ENCODE measurements around the gene VEZF1.

DNA sequence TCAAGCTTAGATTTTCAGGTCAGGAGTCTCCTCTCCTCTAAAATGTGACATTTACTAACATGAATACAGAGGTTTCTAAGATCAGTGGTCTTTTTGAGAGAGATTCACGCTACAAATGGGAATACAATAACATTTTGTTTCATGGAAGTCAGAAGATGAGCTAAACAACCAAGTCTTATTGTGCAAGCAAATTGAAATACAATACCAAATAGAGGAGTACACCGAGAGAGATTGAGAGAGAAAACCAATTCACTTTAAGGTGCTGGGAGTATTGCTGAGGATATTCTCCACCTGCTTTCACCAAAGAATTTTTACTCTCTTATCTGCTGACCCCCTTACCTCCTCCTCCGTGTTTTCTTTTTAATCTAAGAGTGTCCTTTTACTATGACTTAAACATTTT is 11.5 kb downstream of the VEZF1 start:
- TF ChIP-seq, protein P1, sequence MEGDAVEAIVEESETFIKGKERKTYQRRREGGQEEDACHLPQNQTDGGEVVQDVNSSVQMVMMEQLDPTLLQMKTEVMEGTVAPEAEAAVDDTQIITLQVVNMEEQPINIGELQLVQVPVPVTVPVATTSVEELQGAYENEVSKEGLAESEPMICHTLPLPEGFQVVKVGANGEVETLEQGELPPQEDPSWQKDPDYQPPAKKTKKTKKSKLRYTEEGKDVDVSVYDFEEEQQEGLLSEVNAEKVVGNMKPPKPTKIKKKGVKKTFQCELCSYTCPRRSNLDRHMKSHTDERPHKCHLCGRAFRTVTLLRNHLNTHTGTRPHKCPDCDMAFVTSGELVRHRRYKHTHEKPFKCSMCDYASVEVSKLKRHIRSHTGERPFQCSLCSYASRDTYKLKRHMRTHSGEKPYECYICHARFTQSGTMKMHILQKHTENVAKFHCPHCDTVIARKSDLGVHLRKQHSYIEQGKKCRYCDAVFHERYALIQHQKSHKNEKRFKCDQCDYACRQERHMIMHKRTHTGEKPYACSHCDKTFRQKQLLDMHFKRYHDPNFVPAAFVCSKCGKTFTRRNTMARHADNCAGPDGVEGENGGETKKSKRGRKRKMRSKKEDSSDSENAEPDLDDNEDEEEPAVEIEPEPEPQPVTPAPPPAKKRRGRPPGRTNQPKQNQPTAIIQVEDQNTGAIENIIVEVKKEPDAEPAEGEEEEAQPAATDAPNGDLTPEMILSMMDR (conservative IDR thresholded peaks at IDR 0.05 in 1 of 2, IDR thresholded peaks at IDR 0.05 in 1 of 2; ENCODE audit: low read depth in 1 of 2, low read length in 2 of 2) = no peak
- TF ChIP-seq EZH2 (IDR thresholded peaks at IDR 0.05; ENCODE audit: low read length, missing control alignments) = no peak
